GM19452 (cell line): ENCODE results near the gene FBXW7.

Experiments used
- ATAC-seq: cut with Tn5 transposase; IDR thresholded peaks from one replicate; pipeline ENCODE4 v1.9.1; 2021; ENCODE audit not compliant: unreplicated experiment

The FBXW7 gene

GRCh38 chr4:152478461-152479237, 57.2 kb downstream of the FBXW7 start:
- ATAC-seq, result no peak

GRCh38 chr4:152476796-152477195, 59.1 kb downstream of the FBXW7 start:
- no peak for ATAC-seq

- no peak for ATAC-seq
Observed at GRCh38 chr4:152471251-152471792, 64.6 kb downstream of the FBXW7 start.

GRCh38 chr4:152468408-152468807, 67.5 kb downstream of the FBXW7 start:
- ATAC-seq, result no peak

- ATAC-seq, result no peak
Observed at GRCh38 chr4:152467101-152467500, 68.8 kb downstream of the FBXW7 start.

GRCh38 chr4:152464030-152464823, 71.7 kb downstream of the FBXW7 start:
- no peak for ATAC-seq

GRCh38 chr4:152463562-152463961, 72.3 kb downstream of the FBXW7 start:
- no peak for ATAC-seq

GRCh38 chr4:152462695-152463094, 73.2 kb downstream of the FBXW7 start:
- ATAC-seq, result no peak

- ATAC-seq, result peak; percentile 53
Observed at GRCh38 chr4:152462047-152462446, 73.8 kb downstream of the FBXW7 start.

GRCh38 chr4:152460488-152460887, 75.4 kb downstream of the FBXW7 start:
- no peak for ATAC-seq

GRCh38 chr4:152459326-152459725, 76.6 kb downstream of the FBXW7 start:
- no peak for ATAC-seq

- no peak for ATAC-seq
Observed at GRCh38 chr4:152458801-152459302, 77.0 kb downstream of the FBXW7 start.

GRCh38 chr4:152456609-152457008, 79.3 kb downstream of the FBXW7 start:
- no peak for ATAC-seq

- no peak for ATAC-seq
Observed at GRCh38 chr4:152455311-152455710, 80.6 kb downstream of the FBXW7 start.

- no peak for ATAC-seq
Observed at GRCh38 chr4:152454398-152455011, 81.4 kb downstream of the FBXW7 start.

GRCh38 chr4:152451496-152451895, 84.4 kb downstream of the FBXW7 start:
- ATAC-seq, result no peak

GRCh38 chr4:152448854-152449253, 87.0 kb downstream of the FBXW7 start:
- no peak for ATAC-seq

GRCh38 chr4:152448038-152448707, 87.7 kb downstream of the FBXW7 start:
- no peak for ATAC-seq

- ATAC-seq, result no peak
Observed at GRCh38 chr4:152443859-152444258, 92.0 kb downstream of the FBXW7 start.

GRCh38 chr4:152437561-152437960, 98.3 kb downstream of the FBXW7 start:
- ATAC-seq, result no peak

- no peak for ATAC-seq
Observed at GRCh38 chr4:152436384-152436783, 99.5 kb downstream of the FBXW7 start.
